COLO829 (cell line): Measurements from ENCODE around the gene GPRIN2.
"Not testable (repeated sequence)": the region's sequence is repeated elsewhere in the genome, so short reads cannot be mapped to it uniquely, and the experiment has no call there.

ENCODE experiments used
- DNase-seq: peaks from one replicate; pipeline ENCODE4 v3.0.0; 2012; ENCODE audit warnings: low spot score

The GPRIN2 gene

DNA sequence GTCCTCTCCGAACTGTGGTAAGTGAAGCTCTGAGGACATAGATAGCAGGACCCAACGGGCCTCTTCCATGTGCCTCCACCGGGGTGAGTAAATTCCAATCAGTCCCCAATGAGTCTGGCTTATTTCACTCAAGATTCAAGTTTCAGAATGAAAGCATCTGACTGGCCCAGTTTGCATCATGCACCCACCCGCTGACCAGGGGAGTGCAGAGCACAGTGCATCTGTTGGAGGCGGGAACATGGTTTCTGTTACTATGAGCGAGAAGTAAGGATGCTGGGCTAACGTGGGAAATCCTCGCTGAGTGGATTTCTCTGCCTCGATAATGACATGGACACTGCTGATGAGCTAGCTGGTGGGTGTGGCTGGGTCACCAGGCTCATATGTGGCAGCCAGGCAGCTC is 10.7 kb upstream of the GPRIN2 start:
- DNase-seq = not testable (repeated sequence)

GRCh38 chr10:46565591-46566332 is 9.3 kb upstream of the GPRIN2 start:
- DNase-seq = not testable (repeated sequence)

DNA sequence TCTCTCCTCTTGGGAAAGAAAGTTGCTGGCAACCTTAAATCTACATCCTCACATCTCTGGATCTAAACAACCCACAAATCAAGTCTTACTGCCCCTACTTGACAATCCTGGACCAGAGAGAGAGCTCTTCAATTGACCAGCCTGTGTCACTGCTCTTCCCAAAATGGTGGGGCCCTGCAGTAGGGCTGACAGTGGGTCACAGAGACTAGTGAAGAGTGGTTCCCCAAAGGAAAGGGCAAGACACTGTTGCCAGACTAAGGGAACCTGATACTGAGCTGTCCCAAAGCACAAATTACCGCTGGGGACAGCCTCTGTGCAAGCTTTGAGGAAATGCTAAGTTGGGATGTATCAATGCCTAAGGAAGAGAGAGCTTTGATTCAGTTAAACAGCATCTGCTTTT is 4.5 kb upstream of the GPRIN2 start:
- DNase-seq = no peak

DNA sequence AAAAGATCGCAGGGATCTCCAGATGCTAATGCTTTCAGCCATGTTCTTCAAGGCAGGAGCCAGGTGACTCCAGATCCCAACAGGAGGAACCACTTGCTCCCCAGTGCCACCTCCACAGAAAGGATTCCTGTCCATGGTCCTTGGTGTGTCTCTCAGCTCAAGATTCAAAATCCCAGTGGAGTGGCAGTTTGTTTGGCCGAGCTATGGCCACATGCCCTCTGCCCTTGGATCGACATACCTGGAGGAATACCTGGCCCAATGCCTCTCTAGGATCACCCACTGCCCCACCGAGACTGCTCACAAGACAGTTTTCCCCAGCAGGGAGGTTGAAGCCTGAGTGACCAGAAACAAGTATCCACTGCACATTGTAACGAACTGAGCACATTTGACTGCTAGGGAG is 3.9 kb upstream of the GPRIN2 start:
- DNase-seq = no peak

DNA sequence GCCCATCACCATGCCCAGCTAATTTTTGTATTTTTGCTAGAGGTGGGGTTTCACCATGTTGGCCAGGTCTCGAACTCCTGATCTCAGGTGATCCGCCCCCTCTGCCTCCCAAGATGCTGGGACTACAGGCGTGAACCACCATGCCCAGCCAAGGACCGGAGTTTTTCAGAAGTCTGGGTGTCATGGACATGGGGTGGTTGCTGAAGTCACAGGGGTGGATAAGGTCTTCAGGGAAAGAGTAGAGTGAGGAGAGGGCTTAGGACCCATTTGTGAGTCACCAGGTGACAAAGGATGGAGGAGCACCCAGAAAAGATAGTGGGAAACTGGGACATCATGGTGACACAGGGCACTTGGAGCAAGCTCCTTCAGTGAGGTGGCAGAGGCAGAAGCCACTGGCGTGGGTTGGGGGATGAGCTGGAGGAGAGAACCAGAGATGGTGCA is 2.8 kb upstream of the GPRIN2 start:
- no peak for DNase-seq

- DNase-seq = no peak
These were observed 2.1 kb upstream of the GPRIN2 start for GRCh38 chr10:46558392-46559185.

DNA sequence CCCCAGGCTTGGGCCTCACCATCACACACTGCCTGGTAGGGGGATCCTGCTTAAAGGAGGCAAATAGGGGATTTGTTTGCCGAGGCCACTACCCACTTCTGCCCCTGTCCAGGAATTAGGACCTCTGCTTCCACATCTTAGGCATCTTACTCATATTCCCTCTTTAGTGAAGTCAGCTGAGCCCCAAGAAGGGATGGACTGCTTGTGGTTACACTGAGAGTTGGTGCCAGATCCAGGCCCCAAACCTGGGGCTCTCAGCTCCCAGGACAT is 1.6 kb upstream of the GPRIN2 start:
- no peak for DNase-seq

DNA sequence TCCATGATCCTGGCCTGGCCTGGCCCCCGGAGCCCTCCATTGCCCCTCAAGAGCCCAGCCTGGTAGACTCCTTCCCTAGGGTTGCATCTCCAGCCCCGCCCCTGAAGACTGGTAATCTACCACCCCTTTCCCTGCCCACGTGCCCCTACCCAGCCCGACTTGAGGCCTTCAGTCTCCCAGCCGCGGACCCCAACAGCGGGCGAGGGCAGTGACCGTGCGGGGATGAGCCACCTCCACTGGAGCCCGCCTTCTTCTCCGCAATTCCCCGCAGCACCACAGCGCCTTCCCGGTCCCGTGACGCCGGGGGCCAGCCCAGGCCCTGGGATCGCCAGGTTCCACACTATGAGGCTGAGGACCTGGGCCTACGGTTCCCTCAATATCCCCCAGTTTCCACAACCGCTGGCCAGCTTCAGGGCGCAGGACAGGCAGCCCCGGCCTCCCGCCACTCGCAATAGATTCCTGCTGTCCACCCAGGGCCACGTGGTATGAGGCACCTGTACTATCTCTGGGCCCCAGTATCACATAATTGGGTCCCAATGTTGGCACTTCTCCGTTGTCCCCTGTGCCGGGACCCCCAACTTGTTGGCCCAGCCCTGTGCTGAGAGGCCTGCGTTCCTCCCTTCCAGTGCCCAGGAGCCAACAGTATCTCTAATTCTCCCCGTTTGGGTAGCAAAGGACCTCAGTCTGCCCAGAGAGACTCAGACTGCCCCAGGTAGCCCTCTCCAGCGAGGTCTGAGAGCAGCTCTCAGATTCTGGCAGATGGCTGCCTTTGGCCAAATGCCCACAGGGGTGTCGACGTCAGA is 1.1 kb upstream of the GPRIN2 start:
- DNase-seq = no peak

- DNase-seq = no peak
These were observed 544 bp downstream of the GPRIN2 start for GRCh38 chr10:46555713-46556514.

DNA sequence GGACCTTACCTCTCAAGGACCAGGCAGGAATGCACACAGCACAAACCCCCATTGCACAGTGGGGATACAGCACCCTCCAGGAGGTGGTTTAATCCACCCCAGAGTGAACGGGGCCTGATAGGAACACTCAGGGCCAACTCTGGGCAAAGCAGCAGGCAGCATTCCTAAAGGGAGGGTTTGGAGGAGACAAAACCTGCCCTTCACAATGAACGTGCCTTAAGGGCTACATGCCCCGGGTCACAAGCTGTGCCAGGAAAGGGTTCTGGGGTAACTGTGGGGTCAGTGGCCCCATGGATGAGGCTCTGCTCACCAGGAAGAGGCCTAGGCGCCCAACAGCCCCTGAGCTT is 1.1 kb downstream of the GPRIN2 start:
- DNase-seq = no peak

- no peak for DNase-seq
These were observed 2.2 kb downstream of the GPRIN2 start for GRCh38 chr10:46554166-46554781.

DNA sequence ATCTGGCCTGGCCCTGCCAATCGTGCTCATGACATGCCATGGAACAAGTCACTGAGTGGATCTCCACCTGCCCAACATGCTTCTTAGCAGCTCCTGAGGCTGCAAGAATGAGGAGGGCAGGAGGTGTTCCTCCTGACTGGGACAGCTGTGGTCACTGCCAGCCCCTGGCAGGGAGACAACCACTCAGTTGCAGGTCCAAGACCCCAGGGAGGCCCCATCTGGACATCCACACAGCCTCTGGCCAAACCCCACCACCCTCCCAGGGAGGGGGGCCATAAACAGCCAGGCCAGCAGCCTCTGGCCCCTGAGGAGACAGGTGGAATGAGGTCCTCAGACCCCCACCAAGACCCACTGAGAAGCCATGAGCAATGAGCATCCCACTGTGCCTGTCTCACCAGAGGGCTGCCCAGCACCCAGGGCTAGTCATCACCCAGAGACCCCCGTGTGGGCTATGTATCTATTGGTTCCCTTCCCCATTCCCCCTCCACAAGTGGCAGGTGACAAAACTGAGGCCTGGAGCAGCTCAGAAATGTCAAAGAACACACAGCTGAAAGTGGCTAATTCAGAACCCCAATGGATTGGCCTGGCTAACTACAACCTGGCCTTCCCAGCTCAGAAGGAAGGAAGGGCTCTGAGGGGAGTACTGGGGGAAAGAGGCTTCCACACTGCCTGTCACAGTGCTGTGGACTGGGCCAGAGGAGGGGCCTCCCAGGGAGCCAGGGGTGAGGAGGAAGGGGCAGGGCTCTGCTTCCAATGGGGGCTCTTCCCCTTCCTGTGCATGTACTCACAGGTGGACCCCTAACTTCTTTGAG is 3.0 kb downstream of the GPRIN2 start:
- no peak for DNase-seq

DNA sequence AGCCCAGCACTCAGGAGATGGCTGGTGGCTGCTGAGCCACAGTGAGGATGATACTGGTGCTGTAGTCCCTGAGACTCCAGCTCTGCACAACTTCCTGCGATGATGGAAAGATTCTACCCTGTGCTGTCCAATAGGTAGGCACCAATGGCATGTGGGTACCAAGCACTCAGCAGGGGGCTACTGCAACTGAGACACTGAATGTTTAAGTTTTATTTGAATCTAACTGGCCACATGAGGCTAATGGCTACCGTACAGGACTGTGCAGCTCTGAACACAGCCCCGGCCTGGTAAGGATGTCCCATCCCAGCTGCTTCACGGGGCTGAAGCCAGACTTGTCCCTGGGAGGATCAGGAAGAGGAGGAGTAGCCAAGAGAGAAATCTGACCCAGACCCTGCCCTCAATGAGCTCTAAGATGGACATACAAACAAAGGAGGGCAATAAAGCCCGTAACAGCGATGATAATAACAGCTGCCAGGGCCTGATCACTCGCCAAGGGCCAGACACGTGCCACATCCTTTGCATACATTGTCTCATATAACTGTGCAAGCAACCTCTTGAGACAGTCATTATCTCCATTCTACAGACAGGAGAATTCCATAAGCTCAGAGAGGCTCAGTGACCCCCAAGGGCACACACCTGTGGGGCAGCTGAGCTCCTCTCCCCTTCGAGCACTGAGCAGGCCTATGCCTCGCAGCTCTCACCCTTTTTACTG is 3.8 kb downstream of the GPRIN2 start:
- DNase-seq = no peak

DNA sequence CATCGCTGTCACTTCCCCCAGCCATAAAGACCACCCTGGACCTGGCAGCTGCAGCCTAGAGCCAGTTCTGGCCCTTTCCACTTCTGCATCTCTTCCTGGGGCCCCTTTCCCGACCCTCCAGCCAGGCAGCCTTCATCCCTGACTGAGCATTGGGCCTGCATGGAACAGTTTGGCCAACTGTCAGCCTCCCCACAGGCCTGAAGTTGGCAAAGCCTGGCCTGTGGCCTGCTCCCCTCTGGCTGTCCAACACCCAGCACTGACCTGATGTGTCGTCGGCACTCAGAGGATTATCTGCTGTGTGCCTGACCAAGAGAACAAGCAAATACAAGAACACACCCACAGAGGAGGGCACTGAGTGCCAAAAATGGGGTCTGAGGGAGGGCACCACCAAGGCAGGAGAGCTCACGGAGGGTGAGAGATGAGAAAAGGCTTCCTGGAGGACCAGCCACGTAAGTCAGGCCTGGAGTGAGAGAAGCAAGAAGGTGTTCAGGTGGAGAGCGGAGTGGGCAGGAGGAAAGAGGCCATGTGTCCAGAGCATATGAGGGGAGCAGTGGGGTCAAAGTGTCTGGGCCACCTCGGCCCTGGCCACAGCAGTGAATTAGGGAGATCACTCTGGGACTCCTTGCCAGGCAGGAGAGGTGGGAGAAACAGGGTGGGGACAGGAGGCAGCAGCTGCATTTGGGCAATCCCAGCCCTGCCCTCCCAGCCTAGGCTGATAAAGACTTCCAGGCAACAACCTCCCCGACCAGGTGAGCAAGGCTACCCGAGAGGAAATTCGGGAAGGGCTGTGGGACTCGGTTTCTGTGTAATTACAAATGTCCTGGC is 4.5 kb downstream of the GPRIN2 start:
- DNase-seq = no peak

DNA sequence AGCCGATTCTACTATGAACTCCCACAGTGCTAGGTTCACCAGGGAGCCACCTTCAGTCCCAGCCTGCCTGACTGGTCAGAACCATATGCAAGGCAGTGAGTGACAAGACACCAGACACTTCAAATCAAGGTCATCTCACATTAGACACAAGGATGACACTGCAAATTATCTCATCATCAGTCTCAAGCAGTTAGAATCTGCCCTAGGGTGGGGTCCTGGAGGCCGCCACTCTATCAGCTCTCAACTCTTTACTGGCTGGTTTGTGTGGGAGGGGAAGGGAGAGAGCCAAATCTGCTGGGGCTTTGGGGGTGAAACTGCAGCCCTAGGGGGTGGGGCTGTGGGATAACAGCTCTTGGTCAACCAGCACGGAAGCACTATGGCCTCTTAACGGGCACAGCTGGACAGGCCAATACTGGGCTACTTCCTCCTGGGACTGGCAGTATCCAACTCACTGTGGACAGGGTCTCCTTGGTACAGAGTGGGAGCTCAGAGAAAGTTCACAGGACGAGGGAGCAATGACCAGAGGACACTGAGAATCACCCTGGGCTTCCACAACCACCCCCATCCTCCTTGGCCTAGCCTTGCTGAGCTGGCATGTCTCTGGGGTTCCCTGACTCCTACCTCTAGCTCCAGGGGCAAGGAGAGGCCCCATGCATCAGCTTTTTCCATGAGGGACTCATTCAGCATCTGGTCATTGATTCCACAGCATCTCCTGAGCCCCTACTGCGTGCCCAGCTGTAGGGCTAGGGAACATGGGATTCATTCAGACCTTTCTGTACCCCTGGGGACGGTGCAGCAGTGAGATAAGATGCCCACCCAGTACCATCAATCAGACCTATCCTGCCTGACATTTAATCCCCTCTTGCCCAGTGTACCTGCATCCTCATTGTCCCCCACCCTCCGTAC is 5.4 kb downstream of the GPRIN2 start:
- no peak for DNase-seq

GRCh38 chr10:46550076-46550790 is 6.2 kb downstream of the GPRIN2 start:
- DNase-seq = no peak
